OCI-LY1 (cell line): ENCODE data around the gene GAS2L1.

Experiments used
- H2AFZ ChIP-seq: fragments of 200-600 bp; sonication (generic), shearing (Covaris generic); 2 replicates; pipeline ENCODE4 v1.6.0; 2014; ENCODE audit warnings: antibody characterized with exemption, mild to moderate bottlenecking, low read length
- H3F3A ChIP-seq: fragments of 200-600 bp; sonication (generic), shearing (Covaris generic); 2 replicates; pipeline ENCODE4 v1.6.0; 2014; ENCODE audit warnings: mild to moderate bottlenecking, antibody characterized with exemption, low read length, moderate library complexity; ENCODE audit not compliant: insufficient read depth
- H3K27ac ChIP-seq: fragments of 200-600 bp; sonication (generic); 2 replicates; pipeline ENCODE4 v1.5.1; 2014; ENCODE audit warnings: low read length, mixed run types, mild to moderate bottlenecking, low read depth; ENCODE audit not compliant: poor library complexity, severe bottlenecking
- H3K27me3 ChIP-seq: fragments of 200-600 bp; sonication (generic); 2 replicates; pipeline ENCODE4 v1.6.0; 2014; ENCODE audit warnings: antibody characterized with exemption, mild to moderate bottlenecking, low read length, moderate library complexity; ENCODE audit not compliant: insufficient read depth
- H3K36me3 ChIP-seq: fragments of 200-600 bp; sonication (generic); 2 replicates; pipeline ENCODE4 v1.6.1; 2014; ENCODE audit warnings: mild to moderate bottlenecking, antibody characterized with exemption, low read length, moderate library complexity, mixed read lengths; ENCODE audit not compliant: insufficient read depth
- H3K4me1 ChIP-seq: fragments of 200-600 bp; sonication (generic); 2 replicates; pipeline ENCODE4 v1.5.1; 2014; ENCODE audit warnings: mild to moderate bottlenecking, low read length, moderate library complexity; ENCODE audit not compliant: insufficient read depth, severe bottlenecking
- H3K4me2 ChIP-seq: fragments of 200-600 bp; sonication (generic), shearing (Covaris generic); 2 replicates; pipeline ENCODE4 v1.6.1; 2014; ENCODE audit warnings: low read length
- H3K4me3 ChIP-seq: fragments of 200-600 bp; sonication (generic); 2 replicates; pipeline ENCODE4 v1.5.1; 2014; ENCODE audit warnings: low read length, low read depth, mild to moderate bottlenecking, mixed read lengths; ENCODE audit not compliant: poor library complexity, severe bottlenecking
- H3K79me2 ChIP-seq: fragments of 200-600 bp; shearing (Covaris generic); 2 replicates; pipeline ENCODE4 v1.6.1; 2016; ENCODE audit warnings: mixed run types, low read length, mixed read lengths; ENCODE audit not compliant: insufficient read depth
- H3K9ac ChIP-seq: fragments of 200-600 bp; sonication (generic), shearing (Covaris generic); 2 replicates; pipeline ENCODE4 v1.6.1; 2014; ENCODE audit warnings: mild to moderate bottlenecking, low read length, mixed read lengths
- H3K9me2 ChIP-seq: fragments of 200-600 bp; sonication (generic), shearing (Covaris generic); 2 replicates; pipeline ENCODE4 v1.6.1; 2014; ENCODE audit warnings: low read depth, mild to moderate bottlenecking, low read length, mixed read lengths
- H3K9me3 ChIP-seq: fragments of 200-600 bp; shearing (Covaris generic); 2 replicates; pipeline ENCODE4 v1.6.1; 2014; ENCODE audit warnings: low read length, mixed read lengths
- H4K20me1 ChIP-seq: fragments of 200-600 bp; sonication (generic), shearing (Covaris generic); 2 replicates; pipeline ENCODE4 v1.6.0; 2016; ENCODE audit warnings: mild to moderate bottlenecking, low read length; ENCODE audit not compliant: insufficient read depth
- EZH2 ChIP-seq: fragments of 200-600 bp; sonication (generic), shearing (Covaris generic); IDR thresholded peaks from 2 replicates; pipeline ENCODE4 v1.8.0; 2017; ENCODE audit warnings: borderline replicate concordance, mixed run types, mild to moderate bottlenecking, antibody characterized with exemption, low read length, moderate library complexity, mixed read lengths
- TF ChIP-seq, protein P1 (sequence below): fragments of 200-600 bp; sonication (generic), shearing (Covaris generic); IDR thresholded peaks from 2 replicates; pipeline ENCODE4 v1.5.1; 2017; ENCODE audit warnings: mild to moderate bottlenecking, antibody characterized with exemption, low read length, moderate library complexity, mixed read lengths

GAS2L1 gene

DNA sequence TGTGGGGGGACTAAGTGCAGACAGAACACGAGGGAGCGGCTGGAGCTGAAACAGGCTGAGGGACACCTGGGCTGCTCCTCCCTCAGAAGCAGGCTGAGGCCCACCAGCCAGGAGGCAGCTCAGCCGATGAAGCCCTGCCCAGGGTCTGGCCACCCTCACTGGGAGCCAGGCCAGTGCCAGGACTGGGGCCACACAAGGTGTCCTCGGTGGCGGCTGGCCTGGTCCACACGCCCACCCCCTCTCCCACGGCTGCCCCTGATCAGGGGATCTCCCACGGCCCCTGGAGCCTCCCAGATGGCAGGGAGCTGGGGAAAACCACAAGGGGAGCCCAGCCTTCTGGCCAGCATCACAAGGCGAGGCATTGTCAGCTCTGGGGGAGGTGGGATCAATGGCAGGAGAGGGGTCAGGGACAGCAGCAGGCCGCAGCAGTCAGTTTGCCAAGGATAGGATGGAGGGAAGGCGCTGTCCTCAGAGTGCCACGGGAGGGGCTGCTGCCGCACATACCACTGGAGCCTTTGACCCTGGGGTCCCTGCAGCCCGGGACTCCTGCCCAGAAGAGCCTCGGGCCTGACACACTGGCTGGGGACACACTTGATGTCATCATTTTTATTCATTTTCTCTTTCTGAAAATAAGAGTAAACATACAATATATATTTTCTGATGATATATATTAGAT, 20.8 kb downstream of the GAS2L1 start:
- Histone ChIP-seq H3K4me1 (no peaks in the 10 kb centered on the region), H2AFZ (no peak overlapping the region), H3K9me2 (no peaks in the 10 kb centered on the region), H3F3A (no peaks in the 10 kb centered on the region), H3K9ac (no peak overlapping the region), H3K9me3 (no peaks in the 10 kb centered on the region), H4K20me1 (no peaks in the 10 kb centered on the region), H3K36me3 (peaks cover 63% of the 10 kb centered on the region), H3K4me2 (no peak overlapping the region), H3K27me3 (no peaks in the 10 kb centered on the region), H3K4me3 (no peak overlapping the region), H3K27ac (no peak overlapping the region), H3K79me2 (no peaks in the 10 kb centered on the region)
- TF ChIP-seq, protein P1, sequence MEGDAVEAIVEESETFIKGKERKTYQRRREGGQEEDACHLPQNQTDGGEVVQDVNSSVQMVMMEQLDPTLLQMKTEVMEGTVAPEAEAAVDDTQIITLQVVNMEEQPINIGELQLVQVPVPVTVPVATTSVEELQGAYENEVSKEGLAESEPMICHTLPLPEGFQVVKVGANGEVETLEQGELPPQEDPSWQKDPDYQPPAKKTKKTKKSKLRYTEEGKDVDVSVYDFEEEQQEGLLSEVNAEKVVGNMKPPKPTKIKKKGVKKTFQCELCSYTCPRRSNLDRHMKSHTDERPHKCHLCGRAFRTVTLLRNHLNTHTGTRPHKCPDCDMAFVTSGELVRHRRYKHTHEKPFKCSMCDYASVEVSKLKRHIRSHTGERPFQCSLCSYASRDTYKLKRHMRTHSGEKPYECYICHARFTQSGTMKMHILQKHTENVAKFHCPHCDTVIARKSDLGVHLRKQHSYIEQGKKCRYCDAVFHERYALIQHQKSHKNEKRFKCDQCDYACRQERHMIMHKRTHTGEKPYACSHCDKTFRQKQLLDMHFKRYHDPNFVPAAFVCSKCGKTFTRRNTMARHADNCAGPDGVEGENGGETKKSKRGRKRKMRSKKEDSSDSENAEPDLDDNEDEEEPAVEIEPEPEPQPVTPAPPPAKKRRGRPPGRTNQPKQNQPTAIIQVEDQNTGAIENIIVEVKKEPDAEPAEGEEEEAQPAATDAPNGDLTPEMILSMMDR, result no peak
- no peak for TF ChIP-seq EZH2

DNA sequence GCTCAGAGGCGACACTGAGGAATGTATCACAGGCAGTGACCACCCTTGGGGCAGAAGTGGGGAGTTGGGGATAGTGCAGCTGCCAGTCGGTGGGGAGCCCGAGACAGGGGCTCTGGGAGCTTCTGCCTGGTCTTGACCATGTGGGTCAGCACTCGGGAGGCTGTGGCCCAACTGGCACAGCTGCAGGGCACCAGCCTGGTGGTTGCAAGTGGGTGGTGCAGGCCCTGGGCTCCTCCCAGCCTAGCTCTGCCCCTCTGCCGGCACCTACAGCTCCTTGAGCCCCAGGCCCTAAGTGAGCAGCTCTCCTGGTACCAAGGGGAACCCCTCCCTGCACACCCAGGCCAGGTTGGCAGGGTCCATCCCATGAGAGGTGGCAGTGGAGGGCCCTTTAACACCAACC, 21.6 kb downstream of the GAS2L1 start:
- Histone ChIP-seq H3K4me1 (no peaks in the 10 kb centered on the region), H3K9me3 (no peaks in the 10 kb centered on the region), H3F3A (no peaks in the 10 kb centered on the region), H3K36me3 (peaks cover 72% of the 10 kb centered on the region), H3K79me2 (no peaks in the 10 kb centered on the region), H2AFZ (no peak overlapping the region), H3K9ac (no peak overlapping the region), H3K4me3 (no peak overlapping the region), H3K27me3 (no peaks in the 10 kb centered on the region), H3K9me2 (no peaks in the 10 kb centered on the region), H3K4me2 (no peak overlapping the region), H3K27ac (no peak overlapping the region), H4K20me1 (no peaks in the 10 kb centered on the region)
- TF ChIP-seq, protein P1, result no peak

DNA sequence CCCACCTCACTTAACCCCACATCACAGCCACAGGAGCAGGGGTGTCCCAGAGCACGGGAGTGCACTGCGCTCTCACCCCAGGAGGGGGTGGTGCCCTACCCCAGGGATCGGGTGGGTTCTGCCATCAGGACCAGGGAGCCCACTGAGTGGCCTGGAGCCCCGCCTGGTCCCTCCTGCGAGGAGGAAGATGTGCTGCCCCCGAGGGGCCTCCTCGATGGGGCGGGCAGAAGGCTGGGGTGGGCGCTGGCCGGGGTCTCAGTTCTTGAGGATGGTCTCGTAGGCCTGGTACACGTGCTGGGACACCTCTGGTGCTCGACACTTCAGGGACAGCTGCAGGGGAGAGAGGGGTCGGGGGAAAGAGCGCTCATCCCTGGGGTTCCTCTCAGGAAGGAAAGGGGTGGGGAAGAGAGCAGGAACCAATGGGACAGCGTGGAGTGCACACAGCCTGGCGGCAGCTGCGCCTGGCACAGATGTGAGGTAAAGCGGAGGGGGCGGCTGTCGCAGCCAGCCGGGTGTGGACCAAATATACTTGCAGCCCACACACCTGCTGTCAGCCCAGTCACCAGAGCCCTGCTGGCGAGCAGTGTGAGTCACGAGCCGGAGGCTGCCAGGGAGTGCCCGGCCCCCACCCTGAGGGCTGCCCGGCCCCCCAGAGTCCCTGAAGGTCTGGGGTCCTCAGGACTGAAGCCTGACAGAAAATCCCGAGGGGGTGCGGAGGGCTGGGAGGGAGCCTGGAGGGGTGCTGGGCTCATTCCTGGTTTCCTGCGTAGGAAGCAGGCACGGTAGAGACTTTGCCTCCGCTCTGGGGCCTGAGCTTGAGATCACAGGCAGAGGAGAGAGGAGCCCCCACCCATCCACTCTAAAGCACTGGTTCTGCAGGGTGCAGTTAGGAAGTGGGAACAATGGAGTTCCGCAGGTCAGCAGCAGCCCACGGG, 22.4 kb downstream of the GAS2L1 start:
- H3K4me3 ChIP-seq, result no peak overlapping the region

More for the DNA sequence above, 22.4 kb downstream of the GAS2L1 start:
- TF ChIP-seq EZH2, result no peak
- Histone ChIP-seq H3K9me3 (no peaks in the 10 kb centered on the region), H3K9ac (no peak overlapping the region), H3K27ac (no peak overlapping the region), H3K79me2 (no peaks in the 10 kb centered on the region), H3K4me2 (no peak overlapping the region), H3K4me1 (no peaks in the 10 kb centered on the region), H2AFZ (no peak overlapping the region), H3K27me3 (no peaks in the 10 kb centered on the region), H3F3A (no peaks in the 10 kb centered on the region), H3K9me2 (no peaks in the 10 kb centered on the region), H3K36me3 (peaks cover 80% of the 10 kb centered on the region), H4K20me1 (no peaks in the 10 kb centered on the region)
